ENCODE data around the gene YAE1. TPM values are rescaled to one million over a fixed set of nuclear protein-coding genes. Genes with fewer than 3 reads are reported as not detected.

Gene YAE1, protein sequence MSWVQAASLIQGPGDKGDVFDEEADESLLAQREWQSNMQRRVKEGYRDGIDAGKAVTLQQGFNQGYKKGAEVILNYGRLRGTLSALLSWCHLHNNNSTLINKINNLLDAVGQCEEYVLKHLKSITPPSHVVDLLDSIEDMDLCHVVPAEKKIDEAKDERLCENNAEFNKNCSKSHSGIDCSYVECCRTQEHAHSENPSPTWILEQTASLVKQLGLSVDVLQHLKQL
- 10 to 100 TPM; 10.2 to 16.5 (median 11.7) TPM for total RNA-seq

GRCh38 chr7:39566023-39566921 lies at the start of gene YAE1:
TSS of gene YAE1 (plus strand) at chr7:39566404. CDS start at chr7:39566419, 15 bp downstream.
- TF ChIP-seq CTCF (IDR thresholded peaks at IDR 0.05; ENCODE audit: low read depth): no peak

DNA sequence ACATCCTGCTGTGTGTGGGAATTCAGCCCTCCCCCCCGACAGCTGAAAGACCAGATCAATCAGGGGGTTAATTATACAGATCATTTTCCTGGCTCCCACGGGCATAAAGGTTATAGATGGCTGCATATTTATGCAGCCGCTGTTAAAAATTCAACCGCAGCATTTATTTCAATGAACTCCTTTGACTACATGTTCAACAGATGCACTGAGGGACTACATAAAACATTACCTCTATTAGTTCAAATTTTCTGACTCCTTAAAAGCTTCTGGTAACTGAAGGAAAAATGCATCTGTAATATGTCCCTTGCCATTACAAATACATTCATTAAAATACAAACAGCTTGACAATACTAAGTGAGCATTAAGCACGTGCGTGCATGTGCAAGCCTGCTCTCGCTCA lies 49.7 kb upstream of the YAE1 start:
- TF ChIP-seq CTCF (IDR thresholded peaks at IDR 0.05; ENCODE audit: low read depth): no peak

DNA sequence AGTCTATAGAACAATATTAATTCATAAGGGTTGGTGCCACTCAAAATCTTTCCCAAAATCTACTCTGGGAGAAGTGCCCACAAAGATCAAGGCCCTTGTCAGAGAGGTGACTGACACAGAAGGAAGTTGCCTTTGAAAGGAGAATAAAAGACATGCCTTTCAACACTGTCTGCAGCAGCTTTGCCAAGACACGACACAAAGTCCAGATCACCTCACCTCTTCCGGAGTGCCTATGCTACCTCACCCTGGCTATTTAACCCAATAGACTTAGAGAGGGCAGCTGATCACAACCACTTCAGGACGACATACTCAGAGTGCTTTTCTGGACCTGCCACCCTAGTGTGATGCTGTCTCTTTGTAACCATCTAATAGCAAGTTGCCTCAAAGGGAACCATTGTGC lies 49.0 kb upstream of the YAE1 start:
- no peak for TF ChIP-seq CTCF (IDR thresholded peaks at IDR 0.05; ENCODE audit: low read depth)

- no peak for TF ChIP-seq CTCF (IDR thresholded peaks at IDR 0.05; ENCODE audit: low read depth)
Measured at GRCh38 chr7:39525926-39526325, 40.3 kb upstream of the YAE1 start.

GRCh38 chr7:39526666-39527065 lies 39.5 kb upstream of the YAE1 start:
- no peak for TF ChIP-seq CTCF (IDR thresholded peaks at IDR 0.05; ENCODE audit: low read depth)

DNA sequence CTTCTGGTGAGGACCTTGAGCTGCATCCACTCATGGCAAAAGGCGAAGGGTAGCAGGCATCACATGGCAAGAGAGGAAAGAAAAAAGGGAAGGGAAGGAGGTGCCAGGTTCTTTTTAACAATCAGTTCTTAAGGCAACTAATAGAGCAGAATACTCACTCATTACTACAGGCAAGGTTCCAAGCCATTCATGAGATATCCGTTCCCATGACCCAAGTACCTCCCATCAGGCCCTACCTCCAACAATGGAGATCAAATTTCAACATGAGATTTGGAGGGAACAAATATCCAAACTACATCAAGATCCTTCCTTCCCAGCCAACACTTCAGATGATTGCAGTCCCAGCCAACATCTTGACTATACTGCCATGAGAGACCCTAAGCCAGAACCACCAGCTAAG lies 38.9 kb upstream of the YAE1 start:
- no peak for TF ChIP-seq CTCF (IDR thresholded peaks at IDR 0.05; ENCODE audit: low read depth)

- no peak for TF ChIP-seq CTCF (IDR thresholded peaks at IDR 0.05; ENCODE audit: low read depth)
Measured at GRCh38 chr7:39527951-39528350, 38.3 kb upstream of the YAE1 start.

Data from subcutaneous adipose tissue (tissue), 4 donors.